ENCODE data around the gene TAF11.
"Not testable (repeated sequence)": the region's sequence is repeated elsewhere in the genome, so short reads cannot be mapped to it uniquely, and the experiment has no call there.

TAF11 gene

GRCh38 chr6:34865107-34865506, 22.7 kb downstream of the TAF11 start:
- FAIRE-seq, result peak; percentile 15

GRCh38 chr6:34864007-34864406, 23.8 kb downstream of the TAF11 start:
- FAIRE-seq, result no peak

DNA sequence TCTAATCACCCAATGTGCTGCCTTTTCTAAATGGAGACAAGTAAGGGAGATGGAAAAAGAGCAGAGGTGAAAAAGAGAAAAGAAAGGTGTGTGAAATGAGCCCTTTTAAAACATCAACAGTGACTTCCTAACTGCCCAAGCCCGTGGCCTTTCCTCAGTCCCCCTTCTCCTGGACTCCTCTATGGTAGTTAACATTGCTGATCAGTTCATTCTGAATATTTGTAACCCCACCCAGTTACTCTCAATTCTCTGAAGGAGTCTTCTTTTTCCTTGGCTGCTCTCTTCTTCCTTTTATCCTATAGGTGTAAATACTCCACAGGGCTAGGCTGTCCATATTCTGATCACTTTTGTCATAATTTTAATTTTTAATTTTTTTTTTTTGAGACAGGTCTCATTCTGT, 27.1 kb downstream of the TAF11 start:
- FAIRE-seq, result no peak

- FAIRE-seq, result no peak
Observed at GRCh38 chr6:34859951-34860350, 27.9 kb downstream of the TAF11 start.

DNA sequence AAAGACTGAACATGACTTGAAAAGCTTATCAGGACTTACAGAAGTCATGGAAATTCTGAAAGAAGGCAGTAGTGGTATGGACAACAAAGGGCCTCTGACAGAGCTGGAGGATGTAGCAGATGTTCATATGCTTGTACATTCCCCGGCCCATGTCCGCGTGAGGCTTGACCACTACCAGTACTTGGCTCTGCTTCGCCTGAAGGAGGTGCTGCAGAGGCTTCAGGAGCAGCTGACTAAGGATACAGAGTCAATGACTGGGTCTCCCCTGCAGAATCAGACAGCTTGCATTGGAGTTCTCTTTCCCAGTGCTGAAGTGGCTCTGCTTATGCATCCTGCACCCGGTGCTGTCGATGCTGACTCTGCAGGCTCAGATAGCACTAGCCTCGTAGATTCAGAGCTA, 29.2 kb downstream of the TAF11 start:
- no peak for FAIRE-seq

- FAIRE-seq, result no peak
Observed at GRCh38 chr6:34855463-34855862, 32.4 kb downstream of the TAF11 start.

DNA sequence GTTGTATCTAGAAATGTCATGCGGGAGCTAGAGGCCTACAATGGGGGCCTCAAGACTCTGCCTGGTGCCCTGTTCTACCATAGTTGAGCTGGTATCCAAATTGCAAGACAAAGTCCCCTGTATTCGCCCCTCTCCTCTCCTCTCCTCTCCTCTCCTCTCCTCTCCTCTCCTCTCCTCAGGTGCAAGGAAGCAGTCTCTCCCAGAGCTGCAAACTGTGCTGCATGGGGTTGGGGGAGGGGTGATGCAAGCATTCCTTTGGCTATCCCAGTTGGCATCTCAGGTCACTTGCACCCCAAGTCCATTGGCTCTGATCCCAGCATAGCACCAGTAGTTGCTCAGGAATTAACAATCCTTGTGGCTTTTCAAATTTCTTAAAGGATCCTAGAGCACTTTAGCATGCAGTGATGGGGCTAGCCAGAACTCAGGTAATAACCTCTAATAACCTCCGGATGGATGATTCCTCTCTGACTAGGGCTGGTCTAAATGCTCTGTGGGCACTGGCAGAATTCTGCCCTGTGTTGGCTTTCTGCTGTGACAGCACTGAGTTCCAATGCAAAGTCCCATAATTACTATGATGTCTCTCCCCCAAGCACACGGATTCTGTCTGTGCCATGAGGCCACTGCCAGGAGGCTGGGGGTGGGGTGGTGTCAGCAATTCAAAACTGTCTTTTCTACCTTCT, 35.3 kb downstream of the TAF11 start:
- no peak for FAIRE-seq

GRCh38 chr6:34851361-34851760, 36.5 kb downstream of the TAF11 start:
- no peak for FAIRE-seq

DNA sequence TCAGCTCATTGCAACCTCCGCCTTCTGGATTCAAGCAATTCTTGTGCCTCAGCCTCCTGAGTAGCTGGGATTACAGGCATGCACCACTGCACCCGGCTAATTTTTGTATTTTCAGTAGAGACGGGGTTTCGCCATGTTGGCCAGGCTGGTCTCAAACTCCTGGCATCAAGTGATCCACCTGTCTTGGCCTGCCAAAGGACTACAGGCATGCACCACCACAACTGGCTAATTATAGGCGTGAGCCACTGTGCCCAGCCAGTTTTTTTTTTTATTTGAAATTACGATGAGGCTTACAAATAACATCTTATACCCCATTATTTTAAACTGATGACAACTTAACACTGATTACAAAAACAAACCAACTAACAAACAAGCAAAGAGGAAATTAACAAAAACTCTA, 38.8 kb downstream of the TAF11 start:
- FAIRE-seq, result not testable (repeated sequence)

- FAIRE-seq, result no peak
Observed at GRCh38 chr6:34839666-34840352, 48.0 kb downstream of the TAF11 start.

- no peak for FAIRE-seq
Observed at GRCh38 chr6:34837528-34837927, 50.3 kb downstream of the TAF11 start.

DNA sequence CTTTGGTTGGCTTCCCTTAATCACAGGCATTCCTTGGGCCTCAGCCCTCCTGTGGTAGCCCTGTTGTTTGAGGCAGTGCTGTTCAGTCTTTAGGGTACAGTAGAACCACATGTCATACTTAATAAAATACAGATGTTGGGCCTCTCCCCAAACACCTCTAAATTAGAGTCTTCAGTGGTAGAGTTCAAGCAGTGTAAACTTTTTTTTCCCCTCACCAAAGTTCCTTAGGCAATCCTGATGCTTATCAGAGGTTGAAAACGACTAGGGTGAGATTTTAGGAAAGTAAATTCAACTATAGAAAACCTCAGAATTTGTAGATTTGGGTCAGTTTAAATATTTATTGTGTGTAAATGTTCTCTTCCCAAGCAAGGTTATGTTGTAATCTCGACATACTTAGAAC, 51.4 kb downstream of the TAF11 start:
- FAIRE-seq, result no peak

DNA sequence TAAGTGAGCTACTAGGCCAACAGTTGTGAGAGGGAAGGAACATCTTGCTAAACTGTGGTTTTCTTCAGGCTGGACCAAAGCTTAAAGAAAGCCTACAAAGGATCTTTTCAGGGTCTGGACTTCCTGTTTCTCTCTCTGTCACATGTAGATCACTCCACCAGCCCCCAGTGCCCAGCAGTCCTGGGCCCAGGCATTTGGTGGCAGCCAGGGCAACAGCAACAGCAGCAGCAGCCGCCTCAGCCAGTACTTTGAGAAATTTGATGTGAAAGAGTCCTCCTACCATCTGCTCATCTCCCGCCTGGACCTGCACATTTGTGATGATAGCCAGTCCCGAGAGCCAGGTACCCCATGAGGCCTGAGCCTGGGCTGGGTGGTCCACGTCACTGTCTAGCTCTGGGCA, 51.8 kb downstream of the TAF11 start:
- FAIRE-seq, result no peak

DNA sequence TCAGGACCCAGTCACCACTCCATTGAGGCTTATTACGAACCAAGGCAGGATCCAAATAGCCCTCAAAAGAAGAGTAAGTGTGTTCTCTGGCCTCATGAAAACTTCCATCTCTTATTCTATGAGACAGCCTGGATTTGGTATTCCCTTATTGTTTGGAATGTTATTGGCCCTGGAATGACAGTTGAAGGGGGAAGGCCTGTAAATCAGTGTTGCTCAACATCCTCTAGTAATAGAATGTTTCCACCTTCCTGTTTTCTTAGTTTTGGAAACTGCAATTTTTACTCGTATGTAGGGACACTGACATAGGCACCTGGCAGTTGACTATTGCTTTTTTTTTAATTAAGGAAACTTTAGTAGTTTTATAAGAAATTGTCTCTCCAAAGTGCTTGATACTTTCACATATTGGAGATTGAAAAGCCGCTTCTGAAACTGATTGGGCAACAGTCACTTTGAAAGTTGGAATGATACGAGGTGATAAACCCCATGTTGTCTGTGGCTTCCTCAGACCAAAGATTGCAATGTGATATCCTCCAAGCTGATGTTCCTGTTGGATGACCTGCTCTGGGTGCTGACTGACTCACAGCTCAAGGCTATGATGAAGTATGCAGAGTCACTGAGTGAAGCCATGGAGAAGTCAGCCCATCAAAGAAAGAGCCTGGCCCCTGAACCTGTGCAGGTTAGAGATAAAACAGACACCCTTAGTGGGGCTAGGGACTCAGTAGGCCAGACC, 52.9 kb downstream of the TAF11 start:
- no peak for FAIRE-seq

GRCh38 chr6:34832942-34833341, 54.9 kb downstream of the TAF11 start:
- no peak for FAIRE-seq

- no peak for FAIRE-seq
Observed at GRCh38 chr6:34829137-34829536, 58.7 kb downstream of the TAF11 start.

Data from endometrium (tissue), 2 donors.